ENCODE results near the gene NPIPB8. TPM values are rescaled to one million over a fixed set of nuclear protein-coding genes. Genes with fewer than 3 reads are reported as not detected.
A peak's percentile ranks its signal among the peaks of the same experiment; 100 is the strongest.
"Not testable (repeated sequence)": the region's sequence is repeated elsewhere in the genome, so short reads cannot be mapped to it uniquely, and the experiment has no call there.

The NPIPB8 gene
- total RNA-seq, result 1 to 10 TPM in 1 of 9 donors, not detected in 8; 1.0 TPM
- under 1 TPM in 1 of 2 donors, not detected in 1; 0.10 TPM for polyA plus RNA-seq
- long read RNA-seq, donor 1, result 0 reads
- long read RNA-seq, donor 2, result 0 reads
- long read RNA-seq, donor 3, result 0 reads

DNA sequence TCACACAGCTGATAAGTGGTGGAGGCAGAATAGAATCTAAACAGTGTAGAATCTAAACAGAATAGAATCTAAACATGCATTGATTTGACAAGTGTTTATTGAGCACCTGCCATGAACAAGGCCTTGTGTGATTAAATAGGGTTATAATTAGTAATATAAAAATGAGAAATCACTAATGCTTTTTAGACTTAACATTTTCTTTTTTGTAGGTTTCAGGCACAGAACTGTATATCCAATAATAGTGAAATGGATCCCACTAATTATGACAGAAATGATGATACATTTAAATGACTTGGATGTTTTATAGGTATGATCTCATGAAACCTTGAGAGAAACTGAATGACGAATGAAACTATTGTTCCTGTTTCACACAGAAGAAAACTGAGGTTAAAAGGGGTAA, at the start of gene NPIPB8:
TSS of gene NPIPB8 (plus strand) at position 301 of the 400 bp plus-strand sequence. CDS start 296 bp downstream, outside the sequence.
- WGBS, 4 donors, result 73 to 77% methylated on average over 1 of the region's 1 CpG; no CpG with 5 or more reads in 2 of the 4 donors
- DNase-seq; H3K27ac ChIP-seq; intact Hi-C loops (cut with DNase I); H3K36me3 ChIP-seq; H3K4me3 ChIP-seq; H3K4me1 ChIP-seq; H3K9me3 ChIP-seq; ATAC-seq; H3K27me3 ChIP-seq: not testable (repeated sequence)

DNA sequence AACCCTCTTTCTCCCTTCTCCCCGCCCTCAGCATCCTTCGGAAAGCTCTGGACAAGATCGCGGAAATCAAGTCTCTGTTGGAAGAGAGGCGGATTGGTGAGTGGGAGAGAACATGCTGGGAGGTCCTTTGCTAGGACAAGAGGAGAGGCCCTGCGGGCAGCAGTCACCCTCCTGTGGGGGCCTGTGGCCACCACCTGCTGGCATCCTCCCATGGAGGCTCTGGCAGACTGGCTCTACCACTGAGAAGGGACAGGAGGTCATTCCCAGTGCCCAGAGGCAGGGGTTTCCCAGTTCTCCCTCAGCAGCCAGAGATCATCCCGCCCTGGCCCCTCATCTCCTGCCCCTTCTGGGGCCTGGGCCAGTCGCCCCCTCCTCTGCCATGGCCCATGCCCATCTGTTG, 48.8 kb upstream of the NPIPB8 start:
- intact Hi-C loops (cut with DNase I), result no loop called here
- ATAC-seq (no peak), DNase-seq (no peak)
- H3K4me1 ChIP-seq, result no peaks in the 10 kb centered on the region
- H3K9me3 ChIP-seq, result no peaks in the 10 kb centered on the region
- peaks cover 0 to 74% (median 64%) of the 10 kb centered on the region in 9 donors for H3K36me3 ChIP-seq
- H3K27me3 ChIP-seq, result no peaks in the 10 kb centered on the region
- TF ChIP-seq POLR2A (IDR thresholded peaks at IDR 0.05), result no peak
- TF ChIP-seq, protein P1, sequence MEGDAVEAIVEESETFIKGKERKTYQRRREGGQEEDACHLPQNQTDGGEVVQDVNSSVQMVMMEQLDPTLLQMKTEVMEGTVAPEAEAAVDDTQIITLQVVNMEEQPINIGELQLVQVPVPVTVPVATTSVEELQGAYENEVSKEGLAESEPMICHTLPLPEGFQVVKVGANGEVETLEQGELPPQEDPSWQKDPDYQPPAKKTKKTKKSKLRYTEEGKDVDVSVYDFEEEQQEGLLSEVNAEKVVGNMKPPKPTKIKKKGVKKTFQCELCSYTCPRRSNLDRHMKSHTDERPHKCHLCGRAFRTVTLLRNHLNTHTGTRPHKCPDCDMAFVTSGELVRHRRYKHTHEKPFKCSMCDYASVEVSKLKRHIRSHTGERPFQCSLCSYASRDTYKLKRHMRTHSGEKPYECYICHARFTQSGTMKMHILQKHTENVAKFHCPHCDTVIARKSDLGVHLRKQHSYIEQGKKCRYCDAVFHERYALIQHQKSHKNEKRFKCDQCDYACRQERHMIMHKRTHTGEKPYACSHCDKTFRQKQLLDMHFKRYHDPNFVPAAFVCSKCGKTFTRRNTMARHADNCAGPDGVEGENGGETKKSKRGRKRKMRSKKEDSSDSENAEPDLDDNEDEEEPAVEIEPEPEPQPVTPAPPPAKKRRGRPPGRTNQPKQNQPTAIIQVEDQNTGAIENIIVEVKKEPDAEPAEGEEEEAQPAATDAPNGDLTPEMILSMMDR (IDR thresholded peaks at IDR 0.05), result no peak
- H3K4me3 ChIP-seq, result no peak overlapping the region
- WGBS, 4 donors, result 92 to 96% (median 96%) methylated on average over 8 of the region's 8 CpGs
- H3K27ac ChIP-seq, result no peak overlapping the region

DNA sequence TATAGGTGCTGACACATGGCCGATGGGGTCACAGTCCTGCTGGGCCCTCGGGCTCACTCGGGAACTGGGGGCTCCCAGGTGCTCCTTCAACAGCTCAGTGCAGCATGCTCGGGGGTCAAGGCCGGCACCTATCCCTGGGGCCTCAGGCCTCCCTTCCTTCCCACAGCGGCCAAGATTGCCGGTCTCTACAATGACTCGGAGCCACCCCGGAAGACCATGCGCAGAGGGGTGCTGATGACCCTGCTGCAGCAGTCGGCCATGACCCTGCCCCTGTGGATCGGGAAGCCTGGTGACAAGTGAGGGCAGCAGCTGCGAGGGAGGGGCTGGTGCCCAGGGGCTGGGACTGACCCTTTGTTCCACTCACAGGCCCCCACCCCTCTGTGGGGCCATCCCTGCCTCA, 47.9 kb upstream of the NPIPB8 start:
- Histone ChIP-seq H3K27ac (no peak overlapping the region), H3K9me3 (no peaks in the 10 kb centered on the region), H3K27me3 (no peaks in the 10 kb centered on the region), H3K4me1 (no peaks in the 10 kb centered on the region), H3K36me3 (peaks cover 0 to 68% (median 58%) of the 10 kb centered on the region in 9 donors), H3K4me3 (no peak overlapping the region)
- intact Hi-C loops (cut with DNase I), result no loop called here
- TF ChIP-seq, protein P1 (IDR thresholded peaks at IDR 0.05), result no peak
- no peak for TF ChIP-seq POLR2A (IDR thresholded peaks at IDR 0.05)
- WGBS, 4 donors, result 94 to 95% (median 95%) methylated on average over 7 to 13 of the region's 13 CpGs
- DNase-seq (no peak), ATAC-seq (peak in 1 of 4 donors; percentile 19)

DNA sequence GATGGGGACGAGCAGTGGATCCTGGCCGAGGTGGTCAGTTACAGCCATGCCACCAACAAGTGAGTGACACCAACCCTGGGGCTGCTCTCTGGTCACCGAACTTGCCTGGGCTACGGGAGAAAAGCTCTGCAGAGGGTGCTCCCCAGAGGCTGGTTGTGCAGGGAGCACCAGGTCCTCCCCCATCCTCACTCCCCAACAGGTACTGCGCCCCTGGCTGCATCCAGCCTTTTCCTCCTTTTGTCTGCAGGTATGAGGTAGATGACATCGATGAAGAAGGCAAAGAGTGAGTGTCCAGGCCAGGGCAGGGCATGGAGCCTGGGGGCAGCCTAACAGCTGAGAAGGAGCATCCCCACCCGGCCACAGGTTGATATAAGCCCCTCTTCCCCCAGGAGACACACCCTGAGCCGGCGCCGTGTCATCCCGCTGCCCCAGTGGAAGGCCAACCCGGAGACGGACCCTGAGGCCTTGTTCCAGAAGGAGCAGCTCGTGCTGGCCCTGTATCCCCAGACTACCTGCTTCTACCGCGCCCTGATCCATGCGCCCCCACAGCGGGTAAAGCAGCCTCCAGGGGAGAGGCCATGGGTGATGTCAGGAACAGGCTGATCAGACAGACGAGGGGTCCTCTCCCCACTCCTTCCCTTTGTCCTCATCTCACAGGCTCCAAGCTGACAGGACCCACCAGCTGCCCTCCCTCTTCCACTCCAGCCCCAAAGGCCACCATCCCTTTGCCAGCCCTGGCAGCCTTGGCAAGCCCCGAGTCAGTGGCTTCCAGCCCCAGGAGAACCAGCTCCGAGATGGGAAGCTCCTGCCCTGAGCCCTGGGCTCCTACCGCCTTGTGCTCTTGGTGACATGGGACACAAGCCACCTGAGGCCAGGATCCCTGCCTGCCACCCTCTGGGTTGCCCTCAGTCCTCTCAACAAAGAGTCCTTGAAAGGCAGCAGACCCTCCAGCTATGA, 47.2 kb upstream of the NPIPB8 start:
- WGBS, 4 donors, result 91 to 93% (median 93%) methylated on average over 14 to 22 of the region's 22 CpGs
- H3K27me3 ChIP-seq, result no peaks in the 10 kb centered on the region
- no peaks in the 10 kb centered on the region for H3K9me3 ChIP-seq
- H3K36me3 ChIP-seq, result peaks cover 0 to 61% (median 53%) of the 10 kb centered on the region in 9 donors
- ATAC-seq (peak in 1 of 4 donors; percentile 9), DNase-seq (no peak)
- no peak for TF ChIP-seq POLR2A (IDR thresholded peaks at IDR 0.05)
- TF ChIP-seq, protein P1 (IDR thresholded peaks at IDR 0.05), result no peak
- no peak overlapping the region for H3K27ac ChIP-seq
- intact Hi-C loops (cut with DNase I), result no loop called here
- H3K4me3 ChIP-seq, result no peak overlapping the region
- H3K4me1 ChIP-seq, result no peaks in the 10 kb centered on the region

All from heart left ventricle (tissue), 16 donors.